Articular chondrocyte of knee joint (primary cell): ENCODE data around the gene CXCL16. TPM values are rescaled to one million over a fixed set of nuclear protein-coding genes. Genes with fewer than 3 reads are reported as not detected.

Experiments used
- total RNA-seq: library from RNA; depleted of rRNA; stranded (reverse); fragments of >200 nt; gene quantifications from 2 replicates; pipeline ENCODE4 v1.2.3, GENCODE V29; 2012

Gene CXCL16
- total RNA-seq: 9.7 and 11.0 TPM in 2 replicates

GRCh38 chr17:4739122-4740024, at the start of gene CXCL16, which contains the start of gene ZMYND15:
Gene CXCL16, minus strand, starts transcription at chr17:4739928. Its CDS starts 589 bp downstream, at chr17:4739339.
Gene ZMYND15, plus strand, starts transcription at chr17:4739833. Its CDS starts 716 bp downstream, at chr17:4740549.

GRCh38 chr17:4788807-4789700, 49.3 kb upstream of the CXCL16 start, which contains the start of gene GLTPD2:
Gene GLTPD2, plus strand, starts transcription at chr17:4788964. Its CDS starts 48 bp downstream, at chr17:4789012.

GRCh38 chr17:4786106-4786511, 46.4 kb upstream of the CXCL16 start, which contains the start of gene VMO1:
Gene VMO1, minus strand, starts transcription at chr17:4786364. Its CDS starts 12 bp downstream, at chr17:4786352.

GRCh38 chr17:4771519-4772234, 31.9 kb upstream of the CXCL16 start, which contains the start of gene TM4SF5:
Gene TM4SF5, plus strand, starts transcription at chr17:4771886. Its CDS starts 37 bp downstream, at chr17:4771923.

GRCh38 chr17:4709794-4710692, 29.7 kb downstream of the CXCL16 start, which contains the start of gene ARRB2:
Gene ARRB2, plus strand, starts transcription at chr17:4710632. Its CDS starts 90 bp downstream, at chr17:4710722.

Other genes with a start within 250 kb of the CXCL16 start
- 0.65 and 1.3 TPM in 2 replicates for gene SPNS2, start 241.0 kb downstream of the CXCL16 start, total RNA-seq
- 36.4 and 48.7 TPM in 2 replicates for gene MYBBP1A, start 184.5 kb downstream of the CXCL16 start, total RNA-seq
- gene GGT6, start 179.4 kb downstream of the CXCL16 start, total RNA-seq: not detected in 2 replicates
- not detected in 2 replicates for gene SMTNL2, start 155.4 kb downstream of the CXCL16 start, total RNA-seq
- not detected in 2 replicates for gene ALOX15, start 98.2 kb downstream of the CXCL16 start, total RNA-seq
- 16.2 and 21.5 TPM in 2 replicates for gene PELP1, start 35.8 kb downstream of the CXCL16 start, total RNA-seq
- gene ARRB2, start 29.3 kb downstream of the CXCL16 start, total RNA-seq: 5.5 and 5.8 TPM in 2 replicates
- 12.1 and 13.9 TPM in 2 replicates for gene MED11, start 8.5 kb downstream of the CXCL16 start, total RNA-seq
- gene ZMYND15, start 95 bp downstream of the CXCL16 start, total RNA-seq: 0.65 TPM in 2 replicates
- not detected in 2 replicates for gene TM4SF5, start 32.0 kb upstream of the CXCL16 start, total RNA-seq
- 0.26 and 1.6 TPM in 2 replicates for gene VMO1, start 46.4 kb upstream of the CXCL16 start, total RNA-seq
- gene GLTPD2, start 49.0 kb upstream of the CXCL16 start, total RNA-seq: not detected in 2 replicates
- 106 and 116 TPM in 2 replicates for gene PSMB6, start 56.2 kb upstream of the CXCL16 start, total RNA-seq
- gene PLD2, start 67.2 kb upstream of the CXCL16 start, total RNA-seq: 17.4 and 18.2 TPM in 2 replicates
- gene MINK1, start 93.4 kb upstream of the CXCL16 start, total RNA-seq: 32.3 and 32.4 TPM in 2 replicates
- 2.3 and 2.5 TPM in 2 replicates for gene C17orf107, start 159.6 kb upstream of the CXCL16 start, total RNA-seq
- 0.65 TPM in 2 replicates for gene CHRNE, start 163.2 kb upstream of the CXCL16 start, total RNA-seq
- gene GP1BA, start 192.3 kb upstream of the CXCL16 start, total RNA-seq: not detected in 2 replicates
- 29.7 and 30.7 TPM in 2 replicates for gene SLC25A11, start 200.1 kb upstream of the CXCL16 start, total RNA-seq
- 20.5 and 21.3 TPM in 2 replicates for gene RNF167, start 200.3 kb upstream of the CXCL16 start, total RNA-seq
- 278 and 326 TPM in 2 replicates for gene PFN1, start 208.6 kb upstream of the CXCL16 start, total RNA-seq
- 0.76 and 1.6 TPM in 2 replicates for gene ENO3, start 211.2 kb upstream of the CXCL16 start, total RNA-seq
- gene SPAG7, start 227.9 kb upstream of the CXCL16 start, total RNA-seq: 31.1 and 38.2 TPM in 2 replicates
- gene CAMTA2, start 247.7 kb upstream of the CXCL16 start, total RNA-seq: 12.2 and 29.0 TPM in 2 replicates